Measurements from ENCODE around the gene PSRC1.

Gene PSRC1

GRCh38 chr1:109268431-109269211, 14.3 kb downstream of the PSRC1 start:
- Histone ChIP-seq H2BK5ac (ENCODE audit: low read length) (no peak overlapping the region), H4K5ac (ENCODE audit: low read length) (no peak overlapping the region), H2AK5ac (ENCODE audit: low read length) (no peak overlapping the region), H2BK120ac (ENCODE audit: low read depth, low read length) (no peak overlapping the region), H3K79me1 (ENCODE audit: low read length) (no peaks in the 10 kb centered on the region), H3K36me3 (ENCODE audit: control insufficient read depth, insufficient read depth, low read length) (no peaks in the 10 kb centered on the region), H3K4me3 (ENCODE audit: low read length) (no peak overlapping the region), H3K9ac (ENCODE audit: low read length) (no peak overlapping the region), H3K23ac (ENCODE audit: low read length) (no peak overlapping the region), H3K27me3 (ENCODE audit: insufficient read depth, low read length, poor library complexity) (no peaks in the 10 kb centered on the region), H2BK15ac (replicated peaks; ENCODE audit: low read depth) (no peak overlapping the region), H3K4ac (ENCODE audit: low read depth, low read length) (no peak overlapping the region), H3K18ac (ENCODE audit: low read length) (no peak overlapping the region), H3K4me2 (ENCODE audit: low read length) (no peak overlapping the region), H3K79me2 (ENCODE audit: control insufficient read depth, insufficient read depth, low read length) (no peaks in the 10 kb centered on the region), H4K8ac (ENCODE audit: low read depth, low read length) (no peak overlapping the region), H3K56ac (ENCODE audit: low read length) (no peak overlapping the region), H3K27ac (ENCODE audit: low read depth, low read length) (no peak overlapping the region), H3K4me1 (ENCODE audit: control insufficient read depth, low read depth, low read length) (no peaks in the 10 kb centered on the region)
- no CpG with 5 or more reads among the region's 29 CpGs for WGBS (ENCODE audit: extremely low coverage, insufficient coverage, low lambda C conversion rate)
- DNase-seq: no peak

GRCh38 chr1:109267743-109268300, 15.1 kb downstream of the PSRC1 start:
- Histone ChIP-seq H4K8ac (ENCODE audit: low read depth, low read length) (no peak overlapping the region), H3K18ac (ENCODE audit: low read length) (no peak overlapping the region), H2BK120ac (ENCODE audit: low read depth, low read length) (no peak overlapping the region), H2BK15ac (replicated peaks; ENCODE audit: low read depth) (no peak overlapping the region), H3K4me1 (ENCODE audit: control insufficient read depth, low read depth, low read length) (no peaks in the 10 kb centered on the region), H3K27me3 (ENCODE audit: insufficient read depth, low read length, poor library complexity) (no peaks in the 10 kb centered on the region), H3K56ac (ENCODE audit: low read length) (no peak overlapping the region), H3K79me2 (ENCODE audit: control insufficient read depth, insufficient read depth, low read length) (no peaks in the 10 kb centered on the region), H4K5ac (ENCODE audit: low read length) (no peak overlapping the region), H3K27ac (ENCODE audit: low read depth, low read length) (no peak overlapping the region), H3K9ac (ENCODE audit: low read length) (no peak overlapping the region), H3K79me1 (ENCODE audit: low read length) (no peaks in the 10 kb centered on the region), H3K36me3 (ENCODE audit: control insufficient read depth, insufficient read depth, low read length) (no peaks in the 10 kb centered on the region), H3K23ac (ENCODE audit: low read length) (no peak overlapping the region), H3K4me2 (ENCODE audit: low read length) (no peak overlapping the region), H2AK5ac (ENCODE audit: low read length) (no peak overlapping the region), H2BK5ac (ENCODE audit: low read length) (no peak overlapping the region), H3K4me3 (ENCODE audit: low read length) (no peak overlapping the region), H3K4ac (ENCODE audit: low read depth, low read length) (no peak overlapping the region)
- DNase-seq: peak; percentile 50
- WGBS (ENCODE audit: extremely low coverage, insufficient coverage, low lambda C conversion rate): no CpG with 5 or more reads among the region's 17 CpGs

GRCh38 chr1:109266965-109267364, 16.0 kb downstream of the PSRC1 start:
- no peak overlapping the region for H3K56ac ChIP-seq (ENCODE audit: low read length)
- H2BK120ac ChIP-seq (ENCODE audit: low read depth, low read length): no peak overlapping the region
- H2AK5ac ChIP-seq (ENCODE audit: low read length): no peak overlapping the region
- H4K5ac ChIP-seq (ENCODE audit: low read length): no peak overlapping the region
- H3K4ac ChIP-seq (ENCODE audit: low read depth, low read length): no peak overlapping the region
- no peaks in the 10 kb centered on the region for H3K36me3 ChIP-seq (ENCODE audit: control insufficient read depth, insufficient read depth, low read length)
- H3K79me1 ChIP-seq (ENCODE audit: low read length): no peaks in the 10 kb centered on the region
- no peak overlapping the region for H3K23ac ChIP-seq (ENCODE audit: low read length)
- no peaks in the 10 kb centered on the region for H3K27me3 ChIP-seq (ENCODE audit: insufficient read depth, low read length, poor library complexity)
- H3K18ac ChIP-seq (ENCODE audit: low read length): no peak overlapping the region
- H3K4me3 ChIP-seq (ENCODE audit: low read length): no peak overlapping the region
- no peak overlapping the region for H2BK5ac ChIP-seq (ENCODE audit: low read length)
- DNase-seq: no peak
- WGBS (ENCODE audit: extremely low coverage, insufficient coverage, low lambda C conversion rate): no CpG with 5 or more reads among the region's 11 CpGs
- no peak overlapping the region for H4K8ac ChIP-seq (ENCODE audit: low read depth, low read length)
- H2BK15ac ChIP-seq (replicated peaks; ENCODE audit: low read depth): no peak overlapping the region
- no peaks in the 10 kb centered on the region for H3K4me1 ChIP-seq (ENCODE audit: control insufficient read depth, low read depth, low read length)
- H3K4me2 ChIP-seq (ENCODE audit: low read length): no peak overlapping the region
- H3K27ac ChIP-seq (ENCODE audit: low read depth, low read length): no peak overlapping the region
- no peak overlapping the region for H3K9ac ChIP-seq (ENCODE audit: low read length)
- H3K79me2 ChIP-seq (ENCODE audit: control insufficient read depth, insufficient read depth, low read length): no peaks in the 10 kb centered on the region

- Histone ChIP-seq H3K56ac (ENCODE audit: low read length) (no peak overlapping the region), H3K36me3 (ENCODE audit: control insufficient read depth, insufficient read depth, low read length) (no peaks in the 10 kb centered on the region), H2BK15ac (replicated peaks; ENCODE audit: low read depth) (no peak overlapping the region), H3K18ac (ENCODE audit: low read length) (no peak overlapping the region), H3K23ac (ENCODE audit: low read length) (no peak overlapping the region), H4K5ac (ENCODE audit: low read length) (no peak overlapping the region), H2AK5ac (ENCODE audit: low read length) (no peak overlapping the region), H2BK120ac (ENCODE audit: low read depth, low read length) (no peak overlapping the region), H3K4me2 (ENCODE audit: low read length) (no peak overlapping the region), H3K79me2 (ENCODE audit: control insufficient read depth, insufficient read depth, low read length) (no peaks in the 10 kb centered on the region), H3K4ac (ENCODE audit: low read depth, low read length) (no peak overlapping the region), H3K4me1 (ENCODE audit: control insufficient read depth, low read depth, low read length) (no peaks in the 10 kb centered on the region), H3K27ac (ENCODE audit: low read depth, low read length) (no peak overlapping the region), H3K79me1 (ENCODE audit: low read length) (no peaks in the 10 kb centered on the region), H3K9ac (ENCODE audit: low read length) (no peak overlapping the region), H3K4me3 (ENCODE audit: low read length) (no peak overlapping the region), H2BK5ac (ENCODE audit: low read length) (no peak overlapping the region), H3K27me3 (ENCODE audit: insufficient read depth, low read length, poor library complexity) (no peaks in the 10 kb centered on the region), H4K8ac (ENCODE audit: low read depth, low read length) (no peak overlapping the region)
- no peak for DNase-seq
- no CpG with 5 or more reads among the region's 13 CpGs for WGBS (ENCODE audit: extremely low coverage, insufficient coverage, low lambda C conversion rate)
These were observed 17.1 kb downstream of the PSRC1 start for GRCh38 chr1:109265741-109266330.

GRCh38 chr1:109265016-109265415, 17.9 kb downstream of the PSRC1 start:
- Histone ChIP-seq H3K4me1 (ENCODE audit: control insufficient read depth, low read depth, low read length) (no peaks in the 10 kb centered on the region), H3K36me3 (ENCODE audit: control insufficient read depth, insufficient read depth, low read length) (no peaks in the 10 kb centered on the region), H3K23ac (ENCODE audit: low read length) (no peak overlapping the region), H2AK5ac (ENCODE audit: low read length) (no peak overlapping the region), H3K27ac (ENCODE audit: low read depth, low read length) (no peak overlapping the region), H3K9ac (ENCODE audit: low read length) (no peak overlapping the region), H3K27me3 (ENCODE audit: insufficient read depth, low read length, poor library complexity) (no peaks in the 10 kb centered on the region), H3K79me2 (ENCODE audit: control insufficient read depth, insufficient read depth, low read length) (no peaks in the 10 kb centered on the region), H4K8ac (ENCODE audit: low read depth, low read length) (no peak overlapping the region), H3K18ac (ENCODE audit: low read length) (no peak overlapping the region), H4K5ac (ENCODE audit: low read length) (no peak overlapping the region), H2BK5ac (ENCODE audit: low read length) (no peak overlapping the region), H2BK120ac (ENCODE audit: low read depth, low read length) (no peak overlapping the region), H3K56ac (ENCODE audit: low read length) (no peak overlapping the region), H3K4ac (ENCODE audit: low read depth, low read length) (no peak overlapping the region), H3K4me2 (ENCODE audit: low read length) (no peak overlapping the region), H3K4me3 (ENCODE audit: low read length) (no peak overlapping the region), H3K79me1 (ENCODE audit: low read length) (no peaks in the 10 kb centered on the region), H2BK15ac (replicated peaks; ENCODE audit: low read depth) (no peak overlapping the region)
- no CpG with 5 or more reads among the region's 4 CpGs for WGBS (ENCODE audit: extremely low coverage, insufficient coverage, low lambda C conversion rate)
- DNase-seq: no peak

Data from mesendoderm (in vitro differentiated cells).